Stimulated activated CD8-positive, alpha-beta memory T cell treated with anti-CD3 and anti-CD28 coated beads, Interleukin-12 subunit alpha, Interleukin-12 subunit beta, amount 100 ng/mL, for 1 hour (primary cell): Measurements from ENCODE around the gene FGF22.
"Not testable (repeated sequence)": the region's sequence is repeated elsewhere in the genome, so short reads cannot be mapped to it uniquely, and the experiment has no call there.

ENCODE experiments used
- DNase-seq: peaks from one replicate; pipeline ENCODE4 v3.0.0-alpha.2; 2020; ENCODE audit warnings: low read depth

FGF22 gene

DNA sequence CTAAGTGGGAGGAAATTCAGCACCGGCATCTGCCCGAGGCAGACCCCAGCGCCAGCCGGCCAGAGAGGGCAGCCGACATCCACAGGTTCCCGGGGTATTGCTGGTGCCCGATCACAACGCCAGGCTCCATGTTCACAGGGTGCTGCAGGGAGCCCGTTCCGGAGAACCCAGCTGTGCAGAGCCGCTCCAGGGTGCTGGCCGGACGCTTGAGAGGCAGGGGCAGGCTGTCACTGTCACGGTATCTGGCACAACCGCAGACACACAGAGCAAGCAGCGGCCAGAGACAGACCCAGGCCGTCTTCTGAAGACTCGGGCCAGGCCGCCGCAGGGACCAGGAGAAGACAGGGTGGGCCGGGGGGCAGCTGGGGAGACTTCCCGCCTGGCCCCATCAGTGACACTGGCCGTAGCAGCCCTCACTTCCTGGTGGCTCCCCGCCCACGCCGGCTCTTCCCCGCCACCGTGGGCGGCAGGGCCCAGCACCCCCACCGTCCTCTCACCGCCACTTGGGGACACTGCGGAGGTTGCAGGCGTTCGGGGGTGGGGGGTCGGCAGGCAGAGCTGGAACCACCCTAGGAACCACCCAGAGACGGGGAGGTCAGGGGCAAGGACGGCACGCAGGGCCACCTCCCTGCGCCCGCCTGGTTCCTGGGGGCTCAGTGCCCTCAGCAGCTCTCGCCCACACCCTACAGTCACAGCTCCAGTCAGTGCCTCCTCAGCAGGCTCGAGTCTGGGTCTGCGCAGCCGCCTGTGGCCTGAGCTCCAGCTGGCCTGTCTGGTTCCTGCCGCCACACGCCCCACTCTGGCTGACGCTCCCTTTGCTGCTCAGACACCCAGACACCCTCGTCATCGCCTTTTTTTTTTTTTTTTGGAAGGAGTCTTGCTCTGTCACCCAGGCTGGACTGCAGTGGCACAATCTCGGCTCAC is 19.5 kb downstream of the FGF22 start:
- DNase-seq, result no peak

DNA sequence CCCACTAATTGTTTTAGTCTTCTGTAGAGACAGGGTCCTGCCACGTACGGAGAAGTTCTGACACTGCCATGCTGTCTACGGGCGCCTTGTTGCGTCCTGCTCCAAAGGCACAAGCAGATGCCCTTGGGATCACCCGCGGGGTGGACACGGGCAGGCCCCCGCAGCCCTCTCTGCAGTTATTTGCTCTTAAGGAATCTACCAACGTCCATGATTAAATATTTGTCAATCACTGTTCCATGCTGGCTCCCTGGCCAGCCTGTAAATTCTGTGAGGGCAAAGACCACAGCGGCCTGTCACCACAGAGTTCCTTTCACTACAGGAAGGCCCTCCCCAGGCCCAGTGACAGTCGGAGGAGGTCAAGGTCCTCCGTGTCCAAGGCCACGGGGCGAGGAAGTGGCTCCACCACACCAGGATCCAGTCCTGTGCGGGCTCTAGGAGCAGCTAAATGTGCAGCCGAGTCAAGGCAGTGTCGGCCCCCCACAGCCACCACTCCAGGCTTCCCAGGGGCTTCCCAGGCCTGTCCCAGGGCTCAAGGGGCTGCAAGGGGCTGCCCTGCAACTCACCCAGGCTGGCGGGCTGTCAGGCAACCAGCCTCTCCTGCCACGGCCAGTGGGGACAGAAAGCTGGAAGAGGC is 21.2 kb downstream of the FGF22 start:
- no peak for DNase-seq

DNA sequence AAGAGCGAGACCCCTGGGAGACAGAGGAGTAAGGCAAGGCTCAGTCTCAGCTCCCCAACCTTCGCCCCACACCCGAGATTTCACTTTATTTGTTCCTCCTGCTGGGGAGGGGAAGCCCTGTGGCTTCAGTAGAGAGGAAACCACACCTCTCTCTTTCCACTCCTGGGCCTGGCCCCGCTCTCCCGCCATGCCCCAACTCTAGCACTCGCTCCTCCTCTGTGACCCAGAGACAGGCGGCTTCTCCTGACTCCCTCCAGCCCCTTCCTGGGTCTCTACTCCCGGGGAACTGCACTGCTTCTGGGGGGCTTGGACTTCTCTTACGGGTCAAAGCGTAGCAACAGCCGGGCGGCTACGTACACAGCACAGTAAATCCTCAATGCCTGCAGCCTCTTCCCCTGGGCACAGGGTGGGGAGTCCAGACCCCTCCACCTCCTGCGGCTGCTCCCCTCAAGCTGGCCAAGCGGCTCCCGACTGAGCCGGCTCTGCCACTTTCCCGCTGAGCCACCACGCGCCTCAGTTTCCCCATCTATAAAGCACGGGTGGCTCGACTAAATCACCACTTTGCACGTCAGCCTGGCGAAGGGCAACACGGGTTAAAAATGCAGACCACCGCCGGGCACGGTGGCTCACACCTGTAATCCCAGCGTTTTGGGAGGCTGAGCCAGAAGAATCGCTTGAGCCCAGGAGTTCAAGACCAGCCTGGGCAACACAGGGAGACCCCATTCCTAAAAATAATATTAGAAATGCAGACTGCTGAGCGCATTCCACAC is 21.9 kb downstream of the FGF22 start:
- DNase-seq, result peak; percentile 55

DNA sequence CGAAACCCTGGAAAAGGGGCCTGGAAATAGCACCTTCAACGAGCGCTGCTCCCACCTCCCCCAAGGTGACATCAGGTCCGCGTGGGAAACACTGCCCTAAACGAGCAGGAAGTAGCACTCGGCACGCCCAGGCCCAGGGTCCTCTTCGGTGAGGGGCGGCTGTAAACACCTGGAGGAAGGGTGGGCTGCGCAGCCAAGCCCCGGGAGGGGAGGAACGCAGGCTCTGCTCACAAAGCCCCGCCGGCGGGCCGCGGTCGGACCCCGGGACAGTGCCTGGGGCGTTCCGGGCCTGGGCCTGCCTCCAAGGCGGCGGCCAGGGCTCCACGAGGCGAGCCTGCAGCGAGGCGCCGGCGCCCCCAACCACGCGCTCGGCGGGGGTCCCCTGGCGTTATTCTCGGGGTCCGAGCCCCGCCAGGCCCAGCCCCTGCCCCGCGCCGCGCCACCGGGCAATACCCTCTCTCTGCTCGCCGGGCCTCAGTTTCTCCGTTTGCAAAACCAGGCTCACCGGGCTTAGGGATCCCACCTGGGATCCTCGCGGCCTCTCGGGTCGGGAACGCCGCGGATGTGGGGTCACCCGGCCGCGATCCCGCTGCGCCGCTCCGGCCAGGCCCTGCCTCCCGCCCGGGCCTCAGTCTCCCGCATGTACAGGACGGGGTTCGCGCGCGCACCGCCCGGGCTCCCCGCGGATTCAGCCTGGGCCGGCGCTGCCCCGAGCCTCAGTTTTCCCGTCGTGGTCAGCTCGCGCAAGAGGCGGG is 22.7 kb downstream of the FGF22 start:
- DNase-seq, result peak; percentile 44

DNA sequence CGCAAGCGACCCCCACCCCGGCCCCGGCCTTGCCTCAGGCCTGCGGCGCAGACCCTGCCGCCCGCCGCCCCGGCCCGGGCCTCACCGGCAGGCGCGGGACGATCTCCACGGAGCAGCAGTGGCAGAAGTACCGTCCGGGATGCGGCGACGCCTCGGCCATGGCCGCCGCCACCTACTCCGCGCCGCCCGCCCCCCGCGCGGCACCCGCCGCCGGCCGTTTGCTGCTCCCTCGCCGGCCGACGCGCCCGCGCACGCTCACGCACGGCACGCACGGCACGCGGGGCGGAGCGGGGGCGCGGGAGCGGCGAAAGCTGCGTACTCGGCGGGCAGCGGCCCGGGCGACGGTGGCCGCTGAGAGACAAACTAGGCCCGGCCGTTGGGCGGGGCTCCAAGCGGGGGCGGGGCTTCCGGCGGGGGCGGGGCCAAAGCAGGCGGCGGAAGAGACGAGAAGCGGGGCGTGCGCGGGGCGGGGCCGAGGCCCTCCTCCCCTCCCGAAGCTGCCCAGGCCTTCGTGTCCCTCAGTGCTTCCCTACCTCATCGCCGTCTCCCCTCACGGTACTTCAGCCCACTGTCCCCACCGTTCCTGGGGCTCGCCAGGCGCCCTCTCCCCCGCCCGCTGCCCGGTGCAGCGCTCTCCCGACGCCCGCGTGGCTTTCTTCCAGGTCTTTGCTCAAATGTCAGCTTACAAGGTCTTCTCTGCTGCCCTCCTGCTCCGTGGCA is 23.4 kb downstream of the FGF22 start, which contains the start of gene RNF126:
TSS of gene RNF126 (minus strand) at position 253 of the 720 bp plus-strand sequence. CDS start at position 160, 93 bp downstream.
- DNase-seq, result peak; percentile 88

DNA sequence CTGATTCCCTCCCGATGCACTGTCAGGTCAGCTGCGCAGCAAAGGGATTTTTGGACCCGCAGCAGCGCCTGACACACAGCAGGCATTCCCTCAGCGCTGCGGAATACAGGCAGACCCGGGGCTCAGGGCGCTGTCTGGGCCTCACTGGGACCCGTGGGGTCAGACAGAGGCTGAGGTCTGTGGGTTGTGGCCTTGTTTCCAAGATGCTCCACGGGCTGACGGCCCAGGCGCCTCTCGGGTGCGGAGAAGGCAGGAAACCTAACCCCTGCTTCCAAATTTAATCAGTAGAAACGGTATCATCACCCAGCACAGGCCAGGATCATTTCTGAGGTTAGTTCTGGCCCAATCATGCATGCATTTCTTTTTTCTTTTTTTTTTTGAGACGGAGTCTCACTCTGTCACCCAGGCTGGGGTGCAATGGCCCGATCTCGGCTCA is 24.0 kb downstream of the FGF22 start:
- DNase-seq, result no peak

DNA sequence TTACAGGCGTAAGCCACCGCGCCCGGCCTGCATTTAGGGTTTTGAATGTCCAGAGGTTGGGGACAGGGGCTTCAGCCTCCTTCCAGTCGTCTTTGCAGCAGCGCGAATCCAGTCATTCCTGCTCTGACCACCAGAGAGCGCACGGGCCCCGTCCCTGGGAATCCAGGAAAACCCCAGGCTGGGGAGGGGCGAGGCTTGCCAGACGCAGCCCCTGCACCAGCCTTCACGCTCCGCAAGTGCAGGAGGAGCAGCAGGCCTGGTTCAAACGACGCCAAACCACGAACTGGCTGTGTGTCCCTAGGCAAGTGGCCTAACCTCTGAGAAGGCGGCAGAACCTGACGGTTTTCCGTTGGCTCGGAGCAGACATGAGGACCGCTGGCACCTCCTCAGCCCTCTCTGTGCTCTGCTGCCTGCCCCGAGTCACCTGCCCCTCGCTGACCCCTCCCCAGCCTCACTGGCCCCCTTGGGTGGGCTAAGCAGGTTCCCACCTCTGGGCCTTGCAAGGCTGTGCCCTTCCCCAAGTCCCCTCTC is 25.3 kb downstream of the FGF22 start:
- DNase-seq, result peak; percentile 68

DNA sequence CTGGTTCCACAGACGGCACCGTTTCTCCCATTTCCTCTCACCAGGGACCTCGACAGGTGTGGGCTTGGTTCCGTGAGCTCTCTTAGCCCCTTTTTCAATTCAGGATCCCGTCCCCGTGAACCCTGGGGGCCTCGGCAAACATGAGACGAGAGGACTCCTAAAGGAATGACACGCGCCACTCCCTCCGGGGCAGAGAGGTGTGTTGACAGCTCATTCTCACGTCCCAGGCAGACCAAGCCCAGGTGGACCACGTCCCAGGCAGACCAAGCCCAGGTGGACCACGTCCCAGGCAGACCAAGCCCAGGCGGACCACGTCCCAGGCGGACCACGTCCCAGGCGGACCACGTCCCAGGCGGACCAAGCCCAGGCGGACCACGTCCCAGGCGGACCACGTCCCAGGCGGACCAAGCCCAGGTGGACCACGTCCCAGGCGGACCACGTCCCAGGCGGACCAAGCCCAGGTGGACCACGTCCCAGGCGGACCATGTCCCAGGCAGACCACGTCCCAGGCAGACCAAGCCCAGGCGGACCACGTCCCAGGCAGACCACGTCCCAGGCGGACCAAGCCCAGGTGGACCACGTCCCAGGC is 27.4 kb downstream of the FGF22 start:
- DNase-seq, result not testable (repeated sequence)

DNA sequence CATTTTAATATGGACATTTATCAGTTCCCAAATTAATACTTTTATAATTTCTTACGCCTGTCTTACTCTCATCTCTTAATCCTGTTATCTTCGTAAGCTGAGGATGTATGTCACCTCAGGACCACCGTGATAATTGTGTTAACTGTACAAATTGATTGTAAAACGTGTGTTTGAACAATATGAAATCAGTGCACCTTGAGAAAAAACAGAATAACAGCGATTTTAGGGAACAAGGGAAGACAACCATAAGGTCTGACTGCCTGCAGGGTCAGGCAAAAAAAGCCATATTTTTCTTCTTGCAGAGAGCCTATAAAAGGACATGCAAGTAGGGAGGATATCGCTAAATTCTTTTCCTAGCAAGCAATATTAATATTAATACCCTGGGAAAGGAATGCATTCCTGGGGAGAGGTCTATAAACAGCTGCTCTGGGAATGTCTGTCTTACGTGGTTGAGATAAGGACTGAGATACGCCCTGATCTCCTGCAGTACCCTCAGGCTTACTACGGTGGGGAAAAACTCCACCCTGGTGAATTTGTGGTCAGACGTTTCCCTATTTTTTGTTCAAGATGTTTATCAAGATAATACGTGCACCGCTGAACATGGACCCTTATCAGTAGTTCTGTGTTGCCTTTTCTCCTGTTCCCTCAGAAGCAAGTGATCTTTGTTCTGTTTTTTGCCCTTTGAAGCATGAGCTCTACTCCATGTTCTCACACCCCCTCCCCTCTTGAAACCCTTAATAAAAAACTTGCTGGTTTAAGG is 29.2 kb downstream of the FGF22 start:
- DNase-seq, result not testable (repeated sequence)

DNA sequence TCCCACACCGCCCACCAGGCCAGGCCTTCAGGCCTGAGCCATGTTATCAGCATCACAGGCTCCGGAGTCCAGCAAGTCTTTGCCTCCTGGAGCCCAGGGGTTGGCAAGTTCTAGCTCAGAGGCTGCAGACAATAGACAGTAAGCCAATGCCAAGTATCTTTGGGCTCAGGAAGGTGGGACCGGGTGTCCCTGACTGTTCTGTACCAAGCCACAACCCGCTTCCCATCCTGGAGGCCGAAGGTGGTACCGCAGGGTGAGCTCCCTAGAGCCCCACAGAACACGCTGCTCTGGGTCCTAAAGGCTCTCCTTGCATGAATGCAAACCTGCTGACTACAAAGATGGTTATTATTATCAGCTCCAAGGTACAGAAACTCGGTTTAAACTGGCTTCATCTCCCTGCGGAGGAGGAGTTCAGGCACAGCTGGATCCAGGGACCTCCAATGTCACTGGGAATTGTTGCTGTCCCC is 31.0 kb downstream of the FGF22 start:
- DNase-seq, result no peak

DNA sequence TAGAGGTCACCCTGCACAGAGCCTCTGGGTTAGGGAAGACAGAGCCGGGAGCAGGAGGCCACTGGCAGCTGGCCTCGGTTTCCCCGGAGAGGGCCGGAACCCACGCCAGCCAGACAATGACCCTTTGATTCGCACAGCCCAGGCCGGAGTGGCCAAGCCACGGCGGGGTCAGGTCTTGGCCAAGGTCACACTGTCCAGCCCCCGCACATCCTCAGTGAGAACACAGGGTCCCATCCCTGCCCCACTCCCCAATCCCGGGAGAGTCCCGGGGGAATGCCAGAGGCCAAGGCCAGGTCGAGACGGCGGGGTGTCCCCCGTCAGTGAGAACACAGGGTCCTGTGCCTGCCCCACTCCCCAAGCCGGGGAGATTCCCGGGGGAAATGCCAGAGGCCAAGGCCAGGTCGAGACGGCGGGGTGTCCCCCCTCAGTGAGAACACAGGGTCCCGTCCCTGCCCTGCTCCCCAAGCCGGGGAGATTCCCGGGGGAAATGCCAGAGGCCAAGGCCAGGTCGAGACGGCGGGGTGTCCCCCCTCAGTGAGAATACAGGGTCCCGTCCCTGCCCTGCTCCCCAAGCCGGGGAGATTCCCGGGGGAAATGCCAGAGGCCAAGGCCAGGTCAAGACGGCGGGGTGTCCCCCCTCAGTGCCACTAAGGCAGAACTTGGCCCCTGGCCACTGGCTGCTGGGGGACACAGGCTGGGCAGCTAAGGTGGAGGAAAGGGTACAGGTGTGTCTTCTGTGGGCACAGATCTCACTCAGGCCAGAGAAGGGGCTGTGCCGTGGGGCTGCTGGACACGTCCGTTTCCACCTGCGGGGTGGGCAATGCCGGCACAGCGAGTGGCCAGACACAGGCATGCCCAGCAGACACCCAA is 34.8 kb downstream of the FGF22 start:
- no peak for DNase-seq

DNA sequence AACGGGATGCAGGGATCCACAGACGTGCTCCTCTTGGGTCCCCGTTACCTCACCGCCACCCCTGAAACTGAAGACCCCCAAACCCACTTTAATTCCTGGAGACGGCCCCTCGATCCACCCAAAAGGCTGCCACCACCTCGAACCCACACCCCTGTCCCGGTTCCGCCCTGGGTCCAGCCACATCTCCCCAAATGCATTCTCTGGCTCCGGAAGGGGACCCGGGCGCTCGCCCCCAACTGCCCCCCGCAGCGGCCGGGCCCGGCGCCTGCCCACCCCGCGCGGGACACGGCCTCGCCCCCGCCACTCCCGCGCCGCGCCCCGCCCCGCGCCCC is 36.3 kb downstream of the FGF22 start:
- no peak for DNase-seq

DNA sequence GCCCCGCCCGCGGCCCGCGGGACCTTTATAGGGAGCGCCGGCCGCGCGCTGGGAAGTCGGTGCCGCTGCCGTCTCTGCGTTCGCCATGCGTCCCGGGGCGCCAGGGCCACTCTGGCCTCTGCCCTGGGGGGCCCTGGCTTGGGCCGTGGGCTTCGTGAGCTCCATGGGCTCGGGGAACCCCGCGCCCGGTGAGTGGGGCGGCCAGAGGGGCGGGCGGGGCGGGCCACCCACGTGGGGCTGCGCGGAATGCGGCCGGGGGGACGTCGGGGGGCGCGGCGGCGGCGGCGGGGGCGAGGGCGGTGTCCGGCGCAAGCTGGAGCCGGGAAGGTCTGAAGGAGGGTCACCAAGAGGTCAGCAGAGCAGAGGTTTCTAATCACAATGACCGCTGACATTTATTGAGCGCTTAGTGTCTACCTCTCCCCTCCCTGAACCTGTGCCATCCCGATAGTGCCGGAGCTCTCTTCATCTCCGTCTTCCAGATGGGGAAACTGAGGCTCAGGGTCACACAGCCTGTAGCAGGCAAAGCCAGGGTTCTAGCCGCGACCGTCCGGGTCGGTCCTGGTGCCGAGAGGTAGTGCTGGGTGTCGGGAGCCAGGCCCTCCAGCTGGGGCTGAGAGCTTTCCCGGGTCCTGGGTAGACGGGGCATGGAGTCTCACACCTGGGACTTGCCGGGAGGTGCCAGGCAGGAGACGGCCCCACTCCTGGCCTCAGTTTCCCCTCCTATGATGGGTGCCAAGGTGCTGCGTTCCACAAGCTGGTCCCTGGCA is 36.8 kb downstream of the FGF22 start, which contains the start of gene FSTL3:
TSS of gene FSTL3 (plus strand) at position 54 of the 767 bp plus-strand sequence. CDS start at position 86, 32 bp downstream.
- no peak for DNase-seq

DNA sequence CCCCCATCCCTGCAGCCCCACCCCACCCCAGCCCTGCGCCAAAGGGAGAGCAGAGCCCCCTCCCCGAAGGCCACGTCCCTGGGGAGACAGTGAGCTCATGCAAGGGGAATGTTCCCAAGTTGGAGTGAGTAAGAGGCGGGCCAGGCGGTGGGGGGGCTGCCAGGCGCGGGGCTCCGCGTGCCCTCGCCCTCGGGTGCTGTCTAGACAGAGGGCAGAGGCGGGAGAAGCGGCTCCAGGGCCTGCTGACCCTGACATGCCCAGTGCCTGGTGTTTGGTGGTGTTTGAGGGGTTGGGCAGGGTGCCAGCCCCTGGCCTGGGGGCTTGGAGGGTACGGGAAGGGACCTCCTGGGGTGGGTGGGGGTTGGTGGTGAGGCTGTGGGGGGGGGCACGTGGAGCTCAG is 37.5 kb downstream of the FGF22 start:
- DNase-seq, result no peak

DNA sequence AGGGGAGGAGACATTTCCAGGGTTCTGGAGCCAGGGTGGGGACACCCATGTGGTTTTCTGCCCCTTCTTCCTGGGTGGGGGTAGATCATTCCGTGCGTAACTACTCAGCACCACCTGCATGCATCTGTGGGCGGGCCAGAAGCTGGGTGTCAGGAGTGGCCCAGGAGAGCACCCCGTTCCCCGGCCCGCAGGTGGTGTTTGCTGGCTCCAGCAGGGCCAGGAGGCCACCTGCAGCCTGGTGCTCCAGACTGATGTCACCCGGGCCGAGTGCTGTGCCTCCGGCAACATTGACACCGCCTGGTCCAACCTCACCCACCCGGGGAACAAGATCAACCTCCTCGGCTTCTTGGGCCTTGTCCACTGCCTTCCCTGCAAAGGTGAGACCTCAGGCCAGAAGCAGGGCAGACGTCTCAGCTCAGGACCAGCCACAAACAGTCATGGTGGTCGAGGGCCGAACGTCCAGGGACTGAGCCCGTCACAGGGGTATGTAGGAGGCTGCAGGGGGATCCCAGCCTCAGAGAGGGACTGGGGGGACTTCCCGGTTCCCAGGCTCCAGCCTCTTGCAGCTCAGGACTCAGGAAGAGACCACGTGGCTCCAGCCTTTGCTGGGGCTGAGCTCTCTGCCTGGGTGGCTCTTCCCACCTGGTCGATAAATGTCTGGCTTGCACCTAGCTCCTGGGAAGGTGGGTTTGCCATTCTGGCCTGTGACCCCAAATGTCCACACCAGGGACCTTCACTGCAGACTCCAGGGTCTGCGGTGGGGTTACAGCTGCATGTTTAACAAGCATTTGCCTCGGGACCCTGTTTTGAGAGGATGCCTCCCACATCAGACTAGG is 38.1 kb downstream of the FGF22 start:
- DNase-seq, result no peak

DNA sequence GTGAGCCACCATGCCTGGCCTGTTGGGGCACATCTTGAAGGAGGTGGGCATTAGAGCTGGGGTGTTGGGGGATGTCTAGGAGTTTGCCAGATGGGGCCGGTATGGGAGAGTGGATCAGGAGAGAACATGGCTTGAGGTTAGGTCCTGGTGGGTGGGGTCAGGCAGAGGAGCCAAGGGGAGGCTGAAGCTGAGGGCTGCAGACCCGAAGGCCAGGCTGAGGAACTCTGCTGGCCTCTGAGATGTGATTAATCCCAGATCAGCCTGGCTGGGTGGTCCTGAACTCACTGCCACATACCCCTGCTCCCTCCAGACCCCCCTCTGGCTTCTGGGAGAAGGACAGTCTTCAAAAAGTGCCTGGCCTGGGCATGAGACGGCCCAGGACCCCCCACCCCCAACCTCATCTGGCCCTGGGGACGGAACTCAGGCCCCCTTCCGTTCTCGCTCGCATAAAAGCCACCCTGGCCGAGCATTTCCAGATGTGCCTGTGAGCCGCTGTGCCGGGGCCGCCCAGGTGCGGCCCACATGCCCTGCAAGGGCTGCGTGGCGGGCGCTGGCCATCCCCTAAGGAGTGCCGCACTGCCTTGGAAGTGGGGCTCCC is 39.2 kb downstream of the FGF22 start:
- DNase-seq, result no peak
